HG03280 (cell line): ENCODE results near the gene XIST.
"Not testable (repeated sequence)": the region's sequence is repeated elsewhere in the genome, so short reads cannot be mapped to it uniquely, and the experiment has no call there.

Source experiments
- ATAC-seq: cut with Tn5 transposase; IDR thresholded peaks from one replicate; pipeline ENCODE4 v1.9.1; 2021; ENCODE audit warnings: mild to moderate bottlenecking, moderate library complexity; ENCODE audit not compliant: unreplicated experiment

The XIST gene

DNA sequence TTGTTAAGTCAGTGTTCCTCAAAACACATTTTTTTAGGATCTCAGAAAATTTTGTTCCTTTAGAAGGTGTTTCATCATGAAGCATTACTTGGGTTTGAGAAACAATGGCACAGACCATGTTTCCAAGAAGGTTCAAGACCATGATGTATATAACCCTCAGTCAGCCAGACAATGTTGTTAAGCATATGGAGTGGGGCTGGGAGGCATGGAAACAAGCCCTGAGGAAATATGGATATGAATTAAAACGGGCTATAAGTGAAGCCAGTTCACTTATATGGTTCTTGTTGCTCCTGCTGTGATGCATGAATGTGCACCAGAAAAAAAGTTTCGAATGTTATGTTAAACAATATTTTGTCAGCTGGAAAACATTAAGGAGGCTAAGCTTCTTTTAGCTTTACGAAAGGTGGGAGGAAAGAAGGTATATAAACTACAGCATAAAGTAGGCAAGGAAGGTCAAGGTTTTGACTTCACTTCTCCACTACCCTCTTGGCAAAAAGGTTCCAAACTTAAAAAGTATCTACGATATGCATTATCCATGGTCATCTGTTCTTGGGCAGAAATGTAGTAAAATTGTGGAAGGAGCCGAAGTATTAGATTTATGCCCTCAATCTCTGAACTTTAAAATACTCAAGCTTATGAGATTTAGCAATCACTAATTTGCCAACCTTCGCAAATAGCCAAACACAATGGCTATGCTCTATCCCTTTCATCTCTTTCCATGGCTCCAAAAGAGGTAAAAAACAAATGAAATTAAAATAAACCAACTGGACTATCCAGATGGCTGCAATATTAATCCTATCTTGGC is 12.2 kb downstream of the XIST start:
- ATAC-seq = no peak

DNA sequence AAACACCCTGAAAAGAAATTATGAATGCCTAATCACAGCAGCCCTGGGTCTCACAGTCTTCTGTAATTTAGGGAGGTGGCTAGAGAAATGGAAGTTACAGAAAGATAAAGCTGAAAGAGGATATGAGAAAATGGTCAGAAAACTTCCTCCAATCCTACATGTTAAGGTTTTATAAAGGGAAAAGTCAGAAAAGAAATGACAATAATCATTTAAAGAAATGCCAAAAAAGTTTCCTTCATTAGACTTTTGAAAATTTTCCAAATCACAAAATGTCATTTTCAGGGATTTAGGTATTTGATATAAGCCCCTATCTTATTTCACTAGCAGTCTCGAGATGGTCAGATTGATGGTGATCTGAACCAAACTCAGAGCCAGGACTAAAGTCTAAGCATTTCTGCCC is 13.4 kb downstream of the XIST start:
- ATAC-seq = no peak

DNA sequence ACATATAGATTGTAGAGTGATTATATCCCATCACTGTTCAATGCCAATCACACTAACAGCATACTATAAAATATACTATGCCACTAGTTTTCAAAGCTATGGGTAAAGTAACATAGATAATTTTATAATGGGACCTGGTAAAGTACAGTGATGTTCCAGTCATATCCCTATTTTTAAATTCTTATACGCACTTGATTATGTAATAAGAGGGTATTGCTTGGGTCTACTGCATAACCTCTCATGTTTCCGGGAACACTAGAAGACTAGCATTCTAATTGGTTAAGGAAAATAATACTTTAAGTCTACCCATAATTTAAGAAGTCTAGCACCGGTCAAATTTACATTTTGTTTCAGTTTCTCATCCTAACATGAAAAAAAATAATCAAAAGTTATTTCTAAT is 14.4 kb downstream of the XIST start:
- ATAC-seq = no peak

DNA sequence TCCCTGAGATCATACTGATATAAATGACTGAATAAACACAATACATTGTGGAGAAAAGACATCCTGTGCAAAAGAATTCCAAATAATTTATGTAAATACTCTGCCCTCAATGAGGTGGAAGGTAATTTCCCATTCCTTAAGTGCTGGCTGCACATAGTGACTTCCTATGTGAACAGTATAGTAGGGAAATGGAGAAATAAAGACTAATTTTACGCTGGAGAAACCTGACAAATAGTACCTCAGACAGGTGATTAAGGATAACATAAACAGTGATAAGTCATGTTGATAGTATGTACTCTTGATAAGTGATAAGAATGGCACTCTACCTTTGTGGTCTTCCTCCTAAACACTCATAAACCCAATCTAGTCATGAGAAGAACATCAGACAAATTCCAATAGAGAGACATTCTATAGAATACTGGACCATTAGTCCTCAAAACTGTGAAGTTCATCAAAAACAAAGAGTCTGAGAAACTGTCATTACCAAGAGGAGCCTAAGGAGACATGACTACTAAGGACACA is 15.5 kb downstream of the XIST start:
- no peak for ATAC-seq

DNA sequence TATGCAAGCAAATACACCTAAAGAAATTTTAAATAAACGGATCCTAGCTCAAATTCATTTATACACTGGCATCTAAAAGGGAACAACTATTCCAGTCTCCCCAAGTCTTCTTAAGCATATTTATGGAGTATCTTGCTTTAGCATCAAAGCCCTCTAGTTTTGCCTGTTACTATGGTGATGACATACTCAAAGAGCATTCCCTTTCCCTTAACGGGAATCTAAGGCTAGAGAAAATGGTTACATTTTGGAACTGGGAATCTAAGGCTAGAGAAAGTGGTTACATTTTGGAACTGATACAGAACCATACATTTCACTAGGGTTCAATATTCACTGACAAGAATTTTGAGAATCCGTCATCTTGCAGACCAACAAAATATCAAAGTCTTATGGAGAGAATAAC is 18.3 kb downstream of the XIST start:
- no peak for ATAC-seq

DNA sequence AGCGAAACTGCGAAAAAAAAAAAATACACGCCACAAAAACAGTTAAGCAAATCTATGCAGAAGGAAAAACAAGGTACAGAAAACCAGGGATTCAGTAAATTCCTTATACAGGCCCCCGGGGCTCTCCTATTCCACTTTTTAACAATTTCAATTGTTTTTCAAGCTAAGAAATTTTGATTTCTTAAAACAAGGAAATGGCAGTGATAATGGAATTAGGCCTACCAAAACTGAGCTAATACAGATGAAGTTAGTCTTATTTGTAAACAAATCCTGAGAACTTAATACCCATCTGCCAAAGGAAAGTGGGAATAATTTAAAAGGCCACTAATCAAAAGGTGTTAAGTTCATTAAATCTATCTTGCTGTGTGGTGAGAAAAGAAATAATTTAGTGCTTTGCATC is 20.2 kb downstream of the XIST start:
- ATAC-seq = no peak

DNA sequence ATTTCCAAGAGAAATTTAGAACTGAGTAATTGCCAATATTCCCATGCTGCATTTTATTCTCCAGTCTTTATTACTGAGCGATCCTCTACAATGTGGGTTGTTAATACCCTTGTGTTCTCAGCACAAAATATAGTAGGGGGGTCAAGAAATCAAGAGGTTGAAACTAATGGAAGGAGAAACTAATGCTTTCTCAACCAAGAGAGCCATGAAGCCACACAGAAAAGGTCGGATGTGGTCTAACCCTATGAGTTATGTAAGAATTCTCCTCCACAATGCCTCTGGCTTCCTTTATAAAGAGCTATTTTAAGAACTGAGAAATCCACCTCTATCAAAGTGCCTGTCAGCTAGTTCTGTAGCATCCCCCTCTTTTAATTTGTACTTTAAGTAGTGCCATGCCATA is 21.0 kb downstream of the XIST start:
- no peak for ATAC-seq

DNA sequence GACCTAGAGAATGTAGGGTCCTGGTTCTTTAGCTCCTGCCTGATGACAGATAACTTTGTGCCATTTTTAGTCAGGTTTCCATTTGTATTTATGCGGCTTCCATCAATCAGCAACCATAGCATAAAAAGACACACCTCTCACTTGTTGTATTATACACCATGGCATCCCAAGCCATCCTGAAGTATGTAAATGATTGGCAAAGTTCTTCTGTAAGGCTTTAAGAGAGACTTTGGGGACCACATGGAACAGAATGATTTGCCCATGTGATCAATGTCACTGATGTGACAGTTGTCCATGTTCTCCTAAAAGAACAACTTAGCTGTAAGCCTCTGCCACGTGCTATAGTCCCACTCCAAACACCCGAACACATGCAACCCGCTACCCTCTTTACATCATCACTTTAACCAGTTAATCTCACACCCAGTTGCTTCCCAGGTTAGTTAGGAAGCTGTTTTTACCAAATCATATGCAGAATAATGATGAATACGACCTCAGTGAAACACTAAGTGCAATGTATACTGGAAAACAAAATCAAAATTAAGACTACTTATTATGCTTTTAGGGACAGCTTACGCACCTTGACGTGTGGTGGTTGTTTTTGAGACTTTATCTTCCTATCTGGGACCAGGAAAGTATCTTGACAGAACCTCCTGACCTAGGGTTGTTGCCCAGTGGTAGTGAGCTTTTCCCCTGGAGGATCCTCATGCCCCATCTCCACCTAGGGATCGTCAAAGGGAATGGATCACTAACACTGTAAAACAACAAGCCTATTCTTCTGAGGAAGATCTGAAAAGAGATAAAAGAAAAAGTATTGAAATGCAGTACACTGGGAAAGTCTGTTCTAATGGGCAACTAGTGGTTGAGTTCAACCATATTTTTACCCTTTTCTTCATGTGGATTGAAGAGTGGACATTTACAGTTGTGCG is 21.8 kb downstream of the XIST start:
- no peak for ATAC-seq

DNA sequence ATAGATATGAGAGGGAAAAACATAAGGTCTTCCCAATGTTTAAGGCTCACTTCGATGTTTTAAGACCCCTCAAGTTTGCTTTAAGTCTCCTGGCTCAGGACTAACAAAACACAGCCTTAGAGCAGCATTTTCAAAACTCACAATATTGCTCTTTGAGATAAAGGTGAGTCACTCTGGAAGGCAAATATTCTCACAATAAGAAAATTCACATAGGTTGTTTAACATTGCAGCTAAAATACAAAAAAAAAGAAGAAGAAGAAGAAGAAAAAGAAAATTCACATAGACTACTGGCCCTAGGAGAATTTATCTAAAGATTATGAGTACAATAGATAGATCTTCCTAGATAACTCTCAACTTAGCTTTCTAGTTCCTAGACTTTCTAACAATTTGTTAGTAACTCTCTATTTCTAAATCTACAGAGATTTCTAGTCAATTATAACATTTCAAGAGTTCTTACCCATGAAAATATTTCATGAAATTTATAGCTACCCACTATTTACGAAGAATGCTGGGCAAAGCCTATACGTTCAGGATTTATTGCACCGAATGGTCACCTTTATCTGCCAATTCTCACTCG is 22.5 kb downstream of the XIST start:
- ATAC-seq = no peak

DNA sequence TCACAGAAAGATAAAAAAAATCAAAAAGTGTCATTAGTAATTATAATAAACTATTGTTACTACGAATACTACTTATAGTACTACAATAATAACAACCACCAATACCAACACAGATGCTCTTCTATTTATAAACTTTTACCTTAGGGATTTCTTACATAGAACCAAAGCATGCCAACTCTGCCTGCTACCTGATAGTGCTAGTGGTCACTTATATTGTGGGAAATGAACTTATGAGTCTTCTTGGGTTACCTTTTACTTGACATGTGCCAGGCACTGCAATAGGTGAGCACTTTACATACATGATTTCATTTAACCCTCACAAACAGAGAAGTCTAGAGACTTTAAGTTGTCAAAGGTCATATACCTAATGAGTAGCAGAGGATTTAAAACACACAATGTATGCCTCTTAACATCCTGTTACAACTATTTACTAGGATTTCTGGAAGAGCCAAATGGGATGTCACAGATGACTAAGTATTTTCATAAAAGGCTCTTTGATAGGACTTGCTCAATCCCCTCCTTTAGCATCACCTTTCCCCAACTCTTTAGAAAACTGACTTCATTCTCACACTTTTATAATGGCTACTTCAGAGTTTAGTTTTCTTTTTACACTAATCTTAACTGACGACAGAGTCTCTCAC is 24.3 kb downstream of the XIST start:
- no peak for ATAC-seq

DNA sequence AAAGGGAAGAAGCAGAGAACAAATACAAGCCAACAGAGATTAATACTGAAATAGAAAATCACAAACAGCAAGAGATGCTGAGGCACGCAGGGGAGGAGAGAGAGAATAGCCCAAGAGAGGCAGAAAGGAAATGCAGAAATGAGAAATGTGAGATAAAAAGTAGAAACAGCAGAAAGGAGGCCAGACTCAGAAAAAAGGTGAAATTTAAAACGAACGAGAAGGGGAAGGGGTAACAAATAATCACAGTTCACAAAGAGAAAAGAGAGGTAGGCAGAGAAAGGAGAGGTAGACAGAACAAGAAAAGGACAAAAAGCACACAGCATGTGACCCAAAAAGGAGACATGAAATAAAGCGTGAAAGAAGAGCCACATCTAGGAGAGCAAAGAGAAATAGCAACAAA is 25.1 kb downstream of the XIST start:
- ATAC-seq = no peak

DNA sequence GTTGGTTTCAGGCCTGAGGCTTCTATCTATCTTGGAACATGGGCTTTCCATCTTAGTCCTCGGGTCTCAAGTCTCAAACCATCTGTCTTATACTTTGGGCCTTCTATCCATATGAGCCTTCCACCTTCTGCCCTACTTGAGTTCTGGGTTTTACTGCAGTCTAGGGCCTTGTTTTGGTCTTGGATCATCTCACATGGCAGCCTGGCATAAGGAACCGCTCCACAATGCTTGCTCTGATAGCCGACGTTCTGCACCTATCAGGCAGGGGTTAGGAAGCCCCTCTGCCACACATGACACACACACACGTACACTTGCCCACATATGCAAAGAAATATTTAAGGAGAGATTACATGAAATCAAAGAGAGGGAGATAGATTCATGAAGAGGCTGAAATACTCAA is 25.5 kb downstream of the XIST start:
- ATAC-seq = no peak

DNA sequence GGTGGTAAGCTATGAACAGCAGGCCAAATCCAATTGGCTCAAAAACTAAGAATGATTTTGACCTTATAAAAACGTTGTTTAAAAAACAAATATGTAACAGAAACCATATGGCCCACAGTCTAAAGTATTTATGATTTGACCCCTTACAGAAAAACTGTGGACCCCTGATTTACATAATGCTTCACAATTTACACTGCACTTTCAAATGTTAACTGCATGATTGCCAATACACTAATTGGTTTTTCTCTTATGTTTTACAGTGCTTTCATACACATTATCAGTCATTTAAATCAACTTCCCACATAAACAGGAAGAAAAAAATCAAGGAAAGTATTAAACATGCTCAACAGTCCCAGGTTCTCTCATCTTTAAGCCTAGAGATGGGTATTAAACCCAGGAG is 26.9 kb downstream of the XIST start:
- ATAC-seq = no peak

DNA sequence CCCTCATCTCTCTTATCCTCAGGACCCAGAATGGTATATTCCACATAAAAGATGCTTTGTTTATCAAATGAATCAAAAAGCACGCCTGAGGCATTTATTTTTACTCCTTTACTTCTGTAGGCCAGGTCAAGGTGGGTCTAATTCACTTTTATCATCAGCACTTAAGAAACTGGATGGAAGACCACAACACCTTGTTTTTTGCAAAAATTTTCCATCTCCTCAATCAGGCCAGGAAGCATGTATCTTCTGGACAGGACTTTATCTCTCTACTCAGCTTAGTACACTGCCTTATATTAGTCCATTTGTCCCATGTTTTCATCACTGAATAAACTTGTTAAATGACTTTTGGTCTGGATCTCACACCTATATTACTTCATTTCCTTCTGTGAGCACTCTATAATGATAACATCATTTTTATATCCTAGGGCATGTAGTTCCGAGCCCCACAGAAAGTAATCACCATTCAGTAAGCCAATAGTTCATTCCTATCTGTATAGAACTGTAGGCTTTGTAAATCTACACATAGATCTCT is 29.0 kb downstream of the XIST start:
- no peak for ATAC-seq

DNA sequence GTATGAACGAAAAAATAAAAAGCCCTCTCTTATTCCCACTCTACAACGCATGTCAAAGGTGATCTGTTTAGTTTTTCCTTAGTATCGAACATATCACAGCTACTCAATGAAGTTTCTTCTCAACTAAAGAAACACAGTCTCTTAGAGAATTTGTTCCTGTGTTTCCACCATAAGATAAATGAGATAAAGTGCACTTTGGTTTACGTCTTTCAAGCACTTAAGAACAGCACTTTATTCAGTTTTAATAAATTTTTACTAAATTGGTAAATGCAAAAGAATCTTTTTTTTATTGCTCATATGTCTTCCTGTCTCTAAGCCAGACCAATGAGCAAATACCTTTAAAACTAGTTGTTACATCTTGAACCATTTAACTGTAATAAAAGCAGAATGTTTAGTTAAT is 29.7 kb downstream of the XIST start:
- ATAC-seq = no peak

DNA sequence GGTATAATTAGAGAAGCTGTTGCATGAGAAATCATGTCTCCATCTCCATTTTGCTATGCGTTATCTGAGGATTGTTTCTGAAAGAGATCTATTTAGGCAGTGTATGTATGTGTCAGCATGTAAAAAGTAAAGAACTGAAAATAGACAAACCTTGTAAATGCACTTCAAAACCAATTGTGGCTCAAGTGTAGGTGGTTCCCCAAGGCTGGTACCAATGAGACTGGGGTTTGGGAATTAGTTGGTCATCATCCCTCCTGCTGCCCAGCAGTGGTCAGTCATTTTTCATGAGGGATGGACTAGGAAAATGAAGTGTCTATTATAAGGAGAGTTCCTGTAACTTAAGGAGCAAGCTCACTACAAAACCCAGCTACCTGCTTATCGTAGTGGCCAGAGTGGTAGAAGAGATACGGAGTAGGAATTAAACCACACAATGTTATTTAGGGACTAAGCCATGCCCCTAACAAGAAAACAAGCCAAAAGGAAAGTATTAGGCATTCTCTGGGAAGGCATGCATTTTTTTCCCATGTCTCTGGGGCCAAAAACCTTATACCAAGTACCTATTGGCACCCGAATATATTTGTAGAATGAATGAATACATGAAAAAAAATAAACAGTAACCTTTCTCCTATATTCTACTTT is 30.5 kb downstream of the XIST start:
- no peak for ATAC-seq

DNA sequence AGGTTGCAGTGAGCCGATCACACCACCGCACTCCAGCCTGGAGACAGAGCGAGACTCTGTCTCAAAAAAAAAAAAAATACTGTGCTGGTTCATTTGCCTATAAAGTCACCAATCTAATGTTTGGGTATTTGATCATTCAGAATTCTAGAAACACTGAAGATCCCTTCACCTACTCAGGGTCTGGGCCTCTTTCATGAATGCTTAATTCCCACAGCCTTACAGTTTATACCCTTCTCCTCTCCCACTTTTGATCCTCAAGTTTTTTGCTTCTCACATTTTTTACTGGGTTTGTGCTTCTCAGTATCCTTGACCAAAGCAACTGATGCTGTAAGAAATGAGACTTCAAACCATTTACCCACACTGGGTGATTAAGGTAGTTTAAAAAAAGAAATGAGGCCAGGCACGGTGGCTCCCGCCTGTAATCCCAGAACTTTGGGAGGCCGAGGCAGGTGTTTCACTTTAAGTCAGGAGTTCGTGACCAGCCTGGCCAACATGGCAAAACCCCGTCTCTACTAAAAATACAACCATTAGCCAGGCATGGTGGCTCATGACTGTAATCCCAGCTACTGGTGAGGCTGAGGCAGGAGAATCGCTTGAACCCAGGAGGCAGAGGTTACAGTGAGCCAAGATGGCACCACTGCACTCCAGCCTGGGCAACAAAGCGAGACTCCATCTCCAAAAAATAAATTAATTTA is 32.5 kb downstream of the XIST start:
- not testable (repeated sequence) for ATAC-seq

DNA sequence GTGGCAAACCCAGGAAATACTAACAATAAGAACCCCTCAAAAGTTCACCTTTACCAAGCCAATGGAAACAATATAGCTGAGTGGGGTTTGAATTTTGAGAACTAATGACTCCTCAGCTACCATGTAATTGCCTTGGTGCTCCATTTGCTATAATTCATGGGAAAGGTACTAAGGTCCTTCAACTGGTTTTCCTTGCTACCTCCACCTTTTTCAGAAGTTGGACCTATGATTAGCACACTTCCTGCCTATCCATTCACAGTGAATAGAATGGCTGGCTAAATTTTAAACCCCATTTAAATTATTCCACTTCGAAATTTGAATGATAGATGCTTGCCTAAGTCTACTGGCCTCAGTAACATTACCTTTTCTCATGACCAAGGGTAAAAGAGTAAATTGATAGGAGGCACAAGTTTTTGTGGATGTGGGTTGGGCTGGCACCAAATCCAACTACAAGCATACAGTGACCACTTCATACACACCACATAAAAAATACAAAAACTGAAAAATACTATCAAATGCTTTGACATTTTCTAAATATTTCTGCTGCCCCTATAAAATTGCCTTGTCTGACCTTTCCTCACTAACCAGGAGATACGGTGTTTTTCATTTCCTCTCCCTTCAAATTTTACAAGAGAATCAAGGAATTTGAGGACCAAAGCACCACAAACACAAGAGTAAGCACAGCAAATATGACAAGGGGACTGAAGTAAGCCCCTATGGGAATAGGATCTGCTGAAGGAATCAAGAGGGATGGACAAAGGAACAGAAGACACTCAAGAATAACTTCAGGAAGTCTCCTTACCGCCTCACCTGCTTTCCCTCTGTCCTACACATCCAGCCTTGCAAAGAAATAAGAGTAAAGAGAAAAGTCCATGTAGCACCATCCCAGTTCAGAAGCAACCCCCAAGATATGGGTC is 34.1 kb downstream of the XIST start:
- no peak for ATAC-seq
